GM12865 (cell line): ENCODE results near the gene IFITM2.
A peak's percentile ranks its signal among the peaks of the same experiment; 100 is the strongest.

Source experiments
- DNase-seq: peaks from one replicate; pipeline ENCODE4 v3.0.0; 2010; ENCODE audit warnings: low read depth
- H3K4me3 ChIP-seq: 2 replicates; pipeline ENCODE4 v1.5.1; 2011; ENCODE audit warnings: mild to moderate bottlenecking, low read depth, low read length, control low read depth
- TF ChIP-seq, protein P1 (sequence below): IDR thresholded peaks from 2 replicates; pipeline ENCODE4 v1.5.1; 2011; ENCODE audit warnings: low read length, control low read depth, low read depth, inconsistent platforms; ENCODE audit not compliant: insufficient read depth; ENCODE audit errors: missing control alignments

Gene IFITM2

DNA sequence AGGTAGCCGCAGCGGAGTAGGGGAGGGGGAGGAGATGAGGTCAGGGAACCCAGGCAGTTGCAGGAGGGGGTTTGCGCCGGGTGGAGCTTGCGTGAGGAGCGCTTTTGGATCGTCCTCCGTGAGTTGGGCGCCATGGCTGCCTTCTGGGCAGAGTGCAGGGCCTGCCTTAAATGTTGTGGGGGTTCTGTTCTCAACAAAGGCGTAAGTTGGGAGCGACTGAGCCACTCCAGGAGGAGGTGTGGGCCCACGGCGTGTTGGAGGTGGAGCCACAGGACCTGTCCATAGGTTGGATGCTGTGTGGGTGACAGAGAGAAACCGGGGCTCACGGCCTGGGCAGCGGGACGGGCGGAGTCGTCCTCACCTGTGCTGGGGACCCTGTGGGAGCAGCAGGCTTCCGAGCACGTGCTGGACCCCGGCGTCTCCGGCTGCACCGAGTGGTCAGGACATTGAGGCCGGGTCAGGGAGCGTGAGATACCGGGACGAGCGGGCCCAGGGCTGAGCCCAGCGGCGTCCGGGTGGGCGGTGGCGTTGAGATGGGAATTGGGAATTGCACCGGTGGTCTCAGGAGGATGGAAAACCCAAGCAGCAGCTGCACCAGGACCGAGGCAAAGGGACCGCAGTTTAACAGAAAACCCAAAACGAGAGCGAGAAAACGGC lies 19.7 kb upstream of the IFITM2 start:
- no peak for DNase-seq
- peak overlapping the region; percentile 43 for H3K4me3 ChIP-seq
- TF ChIP-seq, protein P1, sequence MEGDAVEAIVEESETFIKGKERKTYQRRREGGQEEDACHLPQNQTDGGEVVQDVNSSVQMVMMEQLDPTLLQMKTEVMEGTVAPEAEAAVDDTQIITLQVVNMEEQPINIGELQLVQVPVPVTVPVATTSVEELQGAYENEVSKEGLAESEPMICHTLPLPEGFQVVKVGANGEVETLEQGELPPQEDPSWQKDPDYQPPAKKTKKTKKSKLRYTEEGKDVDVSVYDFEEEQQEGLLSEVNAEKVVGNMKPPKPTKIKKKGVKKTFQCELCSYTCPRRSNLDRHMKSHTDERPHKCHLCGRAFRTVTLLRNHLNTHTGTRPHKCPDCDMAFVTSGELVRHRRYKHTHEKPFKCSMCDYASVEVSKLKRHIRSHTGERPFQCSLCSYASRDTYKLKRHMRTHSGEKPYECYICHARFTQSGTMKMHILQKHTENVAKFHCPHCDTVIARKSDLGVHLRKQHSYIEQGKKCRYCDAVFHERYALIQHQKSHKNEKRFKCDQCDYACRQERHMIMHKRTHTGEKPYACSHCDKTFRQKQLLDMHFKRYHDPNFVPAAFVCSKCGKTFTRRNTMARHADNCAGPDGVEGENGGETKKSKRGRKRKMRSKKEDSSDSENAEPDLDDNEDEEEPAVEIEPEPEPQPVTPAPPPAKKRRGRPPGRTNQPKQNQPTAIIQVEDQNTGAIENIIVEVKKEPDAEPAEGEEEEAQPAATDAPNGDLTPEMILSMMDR: no peak

DNA sequence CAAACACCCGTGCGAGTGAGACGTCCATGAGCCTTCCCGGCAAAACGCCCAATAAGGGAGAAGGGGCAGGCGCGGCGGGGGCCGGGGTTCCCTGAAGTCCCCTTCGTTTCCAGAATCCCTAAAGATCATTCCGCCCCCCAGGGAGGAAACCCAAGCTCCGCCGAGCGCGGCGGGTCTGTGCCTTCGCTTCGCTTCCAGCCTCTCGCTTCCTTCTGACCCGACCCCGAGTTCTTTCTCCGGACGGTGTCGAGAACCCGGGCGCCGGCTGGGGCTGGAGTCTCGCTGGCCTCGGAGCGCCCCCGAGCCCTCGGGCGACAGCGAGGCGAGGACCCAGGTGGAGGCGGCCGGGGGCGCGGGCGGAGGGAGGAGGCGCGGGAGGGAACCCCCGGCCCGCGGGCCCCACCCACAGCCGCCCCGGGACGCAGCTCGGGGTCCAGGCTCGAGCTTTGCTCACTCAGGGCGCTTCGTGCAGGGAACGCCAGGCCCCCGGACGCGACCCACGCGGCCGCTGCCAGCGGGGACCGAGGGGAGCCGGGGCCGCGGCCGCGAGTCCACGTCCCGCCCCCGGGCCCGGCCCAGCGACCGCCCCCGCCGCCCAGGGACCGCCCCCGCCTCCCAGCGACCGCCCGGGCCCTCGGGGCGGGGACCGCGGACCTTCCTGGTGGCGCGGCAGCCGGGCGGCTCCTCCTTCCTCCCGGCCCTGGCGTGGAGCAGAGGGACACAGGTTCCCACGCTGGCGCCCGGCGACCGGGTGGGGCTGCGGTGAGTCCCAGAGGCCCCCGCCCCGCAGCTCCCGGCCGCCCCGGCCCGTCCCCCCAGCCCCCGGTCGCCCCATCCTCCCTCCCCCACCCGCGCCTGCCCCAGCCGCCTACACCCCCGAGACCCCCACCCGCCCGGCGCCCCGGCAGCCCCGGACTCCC lies 18.9 kb upstream of the IFITM2 start, which contains the start of gene PGGHG:
TSS of gene PGGHG (plus strand) at position 649 of the 920 bp plus-strand sequence. CDS start 691 bp downstream, outside the sequence.
- H3K4me3 ChIP-seq: peak within 1 kb of the TSS; percentile 51
- DNase-seq: peak; percentile 75
- TF ChIP-seq, protein P1: no peak

DNA sequence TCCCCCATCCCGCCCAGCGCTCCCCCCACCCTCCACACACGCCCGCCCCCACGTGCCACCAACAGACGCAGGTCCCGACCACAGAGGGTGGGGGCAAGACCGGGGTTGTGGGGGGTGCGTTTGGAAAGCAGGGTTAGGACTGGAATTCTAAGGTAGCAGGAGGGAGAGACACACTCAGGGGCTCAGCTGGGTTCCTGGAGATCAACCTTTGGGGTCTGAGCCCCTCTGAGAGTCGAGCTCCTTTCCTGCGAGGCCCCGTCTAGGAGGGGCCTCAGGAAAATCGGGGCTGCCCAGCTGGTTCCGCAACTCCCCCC lies 18.3 kb upstream of the IFITM2 start:
- DNase-seq: no peak
- peak overlapping the region; percentile 51 for H3K4me3 ChIP-seq
- TF ChIP-seq, protein P1: no peak

DNA sequence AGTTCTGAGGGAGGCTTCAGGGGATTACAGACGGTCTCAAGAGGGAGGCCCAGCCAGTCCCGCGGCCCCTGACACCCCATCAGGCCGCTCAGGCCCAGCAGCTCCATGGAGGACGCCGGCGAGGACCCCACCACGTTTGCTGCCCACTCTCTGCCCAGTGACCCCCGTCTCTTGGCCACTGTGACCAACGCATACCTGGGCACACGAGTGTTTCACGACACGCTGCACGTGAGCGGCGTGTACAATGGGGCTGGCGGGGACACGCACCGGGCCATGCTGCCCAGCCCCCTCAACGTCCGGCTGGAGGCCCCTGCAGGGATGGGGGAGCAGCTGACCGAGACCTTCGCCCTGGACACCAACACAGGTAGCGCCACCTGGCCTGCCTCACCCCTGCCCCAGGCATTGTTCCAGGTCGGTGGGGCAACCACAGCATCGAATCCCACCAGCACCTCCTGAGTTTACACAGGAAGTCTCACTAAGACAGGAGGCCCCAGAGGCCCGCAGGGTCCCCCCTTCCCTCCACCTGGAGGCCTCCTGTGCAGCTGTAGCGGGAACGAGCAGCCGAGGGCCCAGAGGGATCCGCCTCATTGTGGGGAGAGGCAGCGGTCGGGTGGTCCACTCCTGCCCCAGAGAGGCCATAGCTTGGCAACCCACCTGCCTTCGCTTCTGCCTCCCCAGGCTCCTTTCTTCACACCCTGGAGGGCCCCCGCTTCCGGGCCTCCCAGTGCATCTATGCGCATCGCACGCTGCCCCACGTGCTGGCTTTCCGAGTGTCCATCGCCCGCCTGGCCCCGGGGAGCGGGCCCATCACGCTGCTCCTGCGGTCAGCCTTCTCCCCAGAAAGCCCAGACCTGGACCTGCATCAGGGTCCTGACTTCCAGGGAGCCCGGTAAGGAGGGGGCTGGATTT lies 17.6 kb upstream of the IFITM2 start:
- H3K4me3 ChIP-seq: peak overlapping the region; percentile 51

DNA sequence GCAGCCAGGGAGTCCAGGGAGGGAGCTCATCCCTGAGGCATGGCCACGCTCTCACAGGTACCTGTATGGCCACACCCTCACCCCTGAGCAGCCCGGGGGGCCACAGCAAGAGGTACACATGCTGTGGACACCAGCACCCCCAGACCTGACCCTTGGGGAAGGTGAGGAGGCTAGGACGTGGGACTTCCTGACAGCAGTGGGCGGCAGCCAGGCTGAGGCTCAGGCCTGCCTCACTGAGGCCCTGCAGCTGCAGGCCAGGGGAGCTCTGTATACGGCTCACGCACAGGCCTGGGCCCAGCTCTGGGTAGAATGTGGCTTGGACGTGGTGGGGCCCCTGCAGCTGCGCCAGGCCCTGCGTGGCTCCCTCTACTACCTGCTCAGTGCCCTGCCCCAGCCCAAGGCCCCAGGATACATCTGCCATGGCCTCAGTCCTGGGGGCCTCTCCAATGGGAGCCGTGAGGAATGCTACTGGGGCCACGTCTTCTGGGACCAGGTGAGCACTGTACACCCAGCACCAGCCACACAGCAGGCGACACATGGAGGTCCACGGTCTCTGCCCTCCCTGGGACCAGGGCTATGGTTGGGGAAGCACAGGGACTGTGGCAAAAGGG lies 16.9 kb upstream of the IFITM2 start:
- TF ChIP-seq, protein P1: no peak
- no peak for DNase-seq
- H3K4me3 ChIP-seq: no peak overlapping the region

More for the DNA sequence above, 17.6 kb upstream of the IFITM2 start:
- no peak for DNase-seq
- TF ChIP-seq, protein P1: no peak
